Cardiac muscle cell (in vitro differentiated cells and primary cell): Measurements from ENCODE around the gene ZNF148. TPM values are rescaled to one million over a fixed set of nuclear protein-coding genes. Genes with fewer than 3 reads are reported as not detected.

Experiments used
- DNase-seq, 2 donors: peaks; one replicate each; pipeline versions ENCODE4 v3.0.0 to v3.0.0-alpha.2; 2010 to 2017; ENCODE audit warnings: low read depth in 1 of 2, low spot score in 1 of 2
- H3K27ac ChIP-seq: fragments of 200-600 bp; sonication (generic); 2 replicates; pipeline ENCODE4 v1.5.1; 2016
- H3K27me3 ChIP-seq: fragments of 200-600 bp; sonication (generic); 2 replicates; pipeline ENCODE4 v1.6.0; 2016; ENCODE audit warnings: control low read depth
- H3K36me3 ChIP-seq: fragments of 200-600 bp; sonication (generic); 2 replicates; pipeline ENCODE4 v1.5.1; 2016; ENCODE audit warnings: control low read depth
- H3K4me1 ChIP-seq: fragments of 200-600 bp; sonication (generic); 2 replicates; pipeline ENCODE4 v1.8.1; 2017; ENCODE audit warnings: low read depth, mild to moderate bottlenecking, mixed run types
- H3K4me3 ChIP-seq: fragments of 200-600 bp; sonication (generic); 2 replicates; pipeline ENCODE4 v1.5.1; 2016; ENCODE audit warnings: mild to moderate bottlenecking
- H3K9me3 ChIP-seq: fragments of 200-600 bp; sonication (generic); 2 replicates; pipeline ENCODE4 v1.5.1; 2017; ENCODE audit warnings: low read depth, mild to moderate bottlenecking, control low read depth
- CTCF ChIP-seq: IDR thresholded peaks from 2 replicates; pipeline ENCODE4 v1.5.1; 2012; ENCODE audit warnings: low read depth, mild to moderate bottlenecking, low read length
- polyA plus RNA-seq: library from polyadenylated mRNA; unstranded; fragments of >200 nt; fragmentation: Nextera tagmentation; extraction: Ambion mirVana; gene quantifications from 2 replicates; pipeline ENCODE4 v1.2.1, GENCODE V29; 2016
- total RNA-seq: library from RNA; depleted of rRNA; stranded (reverse); fragments of >200 nt; gene quantifications from 2 replicates; pipeline ENCODE4 v1.2.3, GENCODE V29; 2016

Gene ZNF148
- total and polyA plus RNA-seq, 2 experiments from 2014 or later = 26.1 to 29.4 TPM

GRCh38 chr3:125331243-125331642 is 43.9 kb downstream of the ZNF148 start:
- Histone ChIP-seq H3K27me3 (no peaks in the 10 kb centered on the region), H3K27ac (peak overlapping the region; percentile 22), H3K9me3 (no peaks in the 10 kb centered on the region), H3K4me3 (no peak overlapping the region), H3K36me3 (peaks cover 7% of the 10 kb centered on the region), H3K4me1 (peaks cover 17% of the 10 kb centered on the region)
- TF ChIP-seq CTCF = no peak
- no peak for DNase-seq

GRCh38 chr3:125326957-125327356 is 48.2 kb downstream of the ZNF148 start:
- Histone ChIP-seq H3K27ac (no peak overlapping the region), H3K4me3 (no peak overlapping the region), H3K36me3 (peaks cover 7% of the 10 kb centered on the region), H3K9me3 (no peaks in the 10 kb centered on the region), H3K4me1 (no peaks in the 10 kb centered on the region), H3K27me3 (no peaks in the 10 kb centered on the region)
- DNase-seq = no peak
- no peak for TF ChIP-seq CTCF

GRCh38 chr3:125325746-125326145 is 49.4 kb downstream of the ZNF148 start:
- H3K27me3 ChIP-seq = no peaks in the 10 kb centered on the region
- no peak overlapping the region for H3K27ac ChIP-seq
- TF ChIP-seq CTCF = no peak
- DNase-seq = no peak
- no peaks in the 10 kb centered on the region for H3K4me1 ChIP-seq
- no peaks in the 10 kb centered on the region for H3K9me3 ChIP-seq
- peaks cover 7% of the 10 kb centered on the region for H3K36me3 ChIP-seq
- H3K4me3 ChIP-seq = no peak overlapping the region

- Histone ChIP-seq H3K4me3 (no peak overlapping the region), H3K27ac (no peak overlapping the region), H3K27me3 (no peaks in the 10 kb centered on the region), H3K4me1 (no peaks in the 10 kb centered on the region), H3K36me3 (peaks cover under 1% of the 10 kb centered on the region), H3K9me3 (no peaks in the 10 kb centered on the region)
- DNase-seq = no peak
- TF ChIP-seq CTCF = no peak
Observed at GRCh38 chr3:125324341-125324740, 50.8 kb downstream of the ZNF148 start.

- Histone ChIP-seq H3K36me3 (no peaks in the 10 kb centered on the region), H3K4me3 (no peak overlapping the region), H3K9me3 (no peaks in the 10 kb centered on the region), H3K27ac (no peak overlapping the region), H3K27me3 (no peaks in the 10 kb centered on the region), H3K4me1 (no peaks in the 10 kb centered on the region)
- no peak for DNase-seq
- no peak for TF ChIP-seq CTCF
Observed at GRCh38 chr3:125322917-125323316, 52.2 kb downstream of the ZNF148 start.

GRCh38 chr3:125322166-125322565 is 53.0 kb downstream of the ZNF148 start:
- no peaks in the 10 kb centered on the region for H3K4me1 ChIP-seq
- no peaks in the 10 kb centered on the region for H3K27me3 ChIP-seq
- H3K36me3 ChIP-seq = no peaks in the 10 kb centered on the region
- DNase-seq = peak in 1 of 2 donors; percentile 21
- no peaks in the 10 kb centered on the region for H3K9me3 ChIP-seq
- no peak for TF ChIP-seq CTCF
- H3K27ac ChIP-seq = no peak overlapping the region
- no peak overlapping the region for H3K4me3 ChIP-seq
